K562 treated with DMSO at 1 percent for 48 hours (cell line): ENCODE measurements around the gene KRT28. TPM values are rescaled to one million over a fixed set of nuclear protein-coding genes. Genes with fewer than 3 reads are reported as not detected.

Experiments used
- total RNA-seq: library from RNA; unstranded; fragments of 300-600 nt; gene quantifications from 2 replicates; pipeline ENCODE4 v1.2.3, GENCODE V29; 2022; ENCODE audit warnings: low replicate concordance; ENCODE audit errors: extremely low read depth

KRT28 gene
- total RNA-seq = not detected in 2 replicates

GRCh38 chr17:40799859-40800258 lies at the start of gene KRT28:
Gene KRT28 (minus strand): TSS chr17:40799959. CDS start chr17:40799893, 66 bp downstream.

GRCh38 chr17:40822132-40822812 lies 22.5 kb upstream of the KRT28 start, which contains the start of gene KRT10:
Gene KRT10 (minus strand): TSS chr17:40822614. CDS start chr17:40822585, 29 bp downstream.

GRCh38 chr17:40782450-40782849 lies 17.3 kb downstream of the KRT28 start, which contains the start of gene KRT27:
Gene KRT27 (minus strand): TSS chr17:40782550. CDS start chr17:40782493, 57 bp downstream.

GRCh38 chr17:40772101-40772500 lies 27.7 kb downstream of the KRT28 start, which contains the start of gene KRT26:
Gene KRT26 (minus strand): TSS chr17:40772201. CDS start chr17:40772113, 88 bp downstream.

GRCh38 chr17:40755231-40755630 lies 44.5 kb downstream of the KRT28 start, which contains the start of gene KRT25:
Gene KRT25 (minus strand): TSS chr17:40755331. CDS start chr17:40755271, 60 bp downstream.

Other genes starting within 250 kb of the KRT28 start
- not detected in 2 replicates for gene CCR7, start 234.5 kb downstream of the KRT28 start, total RNA-seq
- gene SMARCE1, start 152.1 kb downstream of the KRT28 start, total RNA-seq = not detected in 2 replicates
- not detected in 2 replicates for gene KRT222, start 134.8 kb downstream of the KRT28 start, total RNA-seq
- not detected in 2 replicates for gene KRT24, start 96.2 kb downstream of the KRT28 start, total RNA-seq
- gene KRT25, start 44.6 kb downstream of the KRT28 start, total RNA-seq = not detected in 2 replicates
- not detected in 2 replicates for gene KRT26, start 27.8 kb downstream of the KRT28 start, total RNA-seq
- not detected in 2 replicates for gene KRT27, start 17.4 kb downstream of the KRT28 start, total RNA-seq
- not detected in 2 replicates for gene KRT10, start 22.7 kb upstream of the KRT28 start, total RNA-seq
- not detected in 2 replicates for gene KRT12, start 67.3 kb upstream of the KRT28 start, total RNA-seq
- gene KRT20, start 85.3 kb upstream of the KRT28 start, total RNA-seq = not detected in 2 replicates
- gene KRT23, start 137.7 kb upstream of the KRT28 start, total RNA-seq = not detected in 2 replicates
- gene KRT39, start 167.0 kb upstream of the KRT28 start, total RNA-seq = not detected in 2 replicates
- gene KRT40, start 184.4 kb upstream of the KRT28 start, total RNA-seq = not detected in 2 replicates
- not detected in 2 replicates for gene KRTAP3-3, start 194.2 kb upstream of the KRT28 start, total RNA-seq
- gene KRTAP3-2, start 199.9 kb upstream of the KRT28 start, total RNA-seq = not detected in 2 replicates
- not detected in 2 replicates for gene KRTAP3-1, start 209.2 kb upstream of the KRT28 start, total RNA-seq
- gene KRTAP1-5, start 227.2 kb upstream of the KRT28 start, total RNA-seq = not detected in 2 replicates
- gene KRTAP1-4, start 230.2 kb upstream of the KRT28 start, total RNA-seq = not detected in 2 replicates
- gene KRTAP1-3, start 234.9 kb upstream of the KRT28 start, total RNA-seq = not detected in 2 replicates
- gene KRTAP1-1, start 241.5 kb upstream of the KRT28 start, total RNA-seq = not detected in 2 replicates
- not detected in 2 replicates for gene KRTAP2-1, start 247.4 kb upstream of the KRT28 start, total RNA-seq